SJSA1 (cell line): ENCODE results near the gene FLT3. TPM values are rescaled to one million over a fixed set of nuclear protein-coding genes. Genes with fewer than 3 reads are reported as not detected.
"Not testable (repeated sequence)": the region's sequence is repeated elsewhere in the genome, so short reads cannot be mapped to it uniquely, and the experiment has no call there.

Experiments used
- DNase-seq, 2 experiments: peaks; one replicate each; pipeline ENCODE4 v3.0.0-alpha.2; 2015 to 2020; ENCODE audit warnings: low spot score in 2 of 2, low read depth in 1 of 2
- H3K27ac ChIP-seq: fragments of 250-450 bp; sonication (Bioruptor Pico); 2 replicates; pipeline ENCODE4 v1.5.1; 2020; ENCODE audit warnings: mild to moderate bottlenecking, moderate library complexity
- H3K27me3 ChIP-seq: fragments of 250-450 bp; sonication (Bioruptor Pico); replicated peaks from 2 replicates; pipeline ENCODE4 v1.5.1; 2020; ENCODE audit warnings: mild to moderate bottlenecking, moderate library complexity
- H3K36me3 ChIP-seq: fragments of 250-450 bp; sonication (Bioruptor Pico); 2 replicates; pipeline ENCODE4 v1.5.1; 2020; ENCODE audit warnings: mild to moderate bottlenecking
- H3K4me1 ChIP-seq: fragments of 250-450 bp; sonication (Bioruptor Pico); replicated peaks from 2 replicates; pipeline ENCODE4 v1.6.1; 2021; ENCODE audit warnings: mild to moderate bottlenecking
- H3K4me3 ChIP-seq: fragments of 250-450 bp; sonication (Bioruptor Pico); 2 replicates; pipeline ENCODE4 v1.5.1; 2020; ENCODE audit warnings: mild to moderate bottlenecking
- H3K9me3 ChIP-seq: fragments of 250-450 bp; sonication (Bioruptor Pico); replicated peaks from 2 replicates; pipeline ENCODE4 v1.5.1; 2020; ENCODE audit warnings: mild to moderate bottlenecking
- total RNA-seq: library from RNA; depleted of rRNA; stranded (reverse); fragments of >200 nt; shearing (Covaris generic); gene quantifications from 2 replicates; pipeline ENCODE4 v1.2.3, GENCODE V29; 2014

The FLT3 gene
- total RNA-seq, 1 experiment from 2014 or later: not detected

GRCh38 chr13:28046981-28047380 lies 53.4 kb downstream of the FLT3 start:
- H3K27me3 ChIP-seq: no peaks in the 10 kb centered on the region
- H3K27ac ChIP-seq: no peak overlapping the region
- H3K36me3 ChIP-seq: no peaks in the 10 kb centered on the region
- no peaks in the 10 kb centered on the region for H3K4me1 ChIP-seq
- peak in 1 of 2 experiments; percentile 24 for DNase-seq
- no peak overlapping the region for H3K4me3 ChIP-seq
- H3K9me3 ChIP-seq: no peaks in the 10 kb centered on the region

GRCh38 chr13:28045861-28046260 lies 54.5 kb downstream of the FLT3 start:
- Histone ChIP-seq H3K36me3 (no peaks in the 10 kb centered on the region), H3K27me3 (no peaks in the 10 kb centered on the region), H3K4me1 (no peaks in the 10 kb centered on the region), H3K4me3 (no peak overlapping the region), H3K27ac (no peak overlapping the region), H3K9me3 (no peaks in the 10 kb centered on the region)
- DNase-seq: no peak

GRCh38 chr13:28044608-28045007 lies 55.8 kb downstream of the FLT3 start:
- H3K27ac ChIP-seq: no peak overlapping the region
- no peak overlapping the region for H3K4me3 ChIP-seq
- no peaks in the 10 kb centered on the region for H3K27me3 ChIP-seq
- DNase-seq: no peak
- H3K36me3 ChIP-seq: no peaks in the 10 kb centered on the region
- no peaks in the 10 kb centered on the region for H3K4me1 ChIP-seq
- no peaks in the 10 kb centered on the region for H3K9me3 ChIP-seq

GRCh38 chr13:28043224-28043623 lies 57.2 kb downstream of the FLT3 start:
- Histone ChIP-seq H3K9me3 (no peaks in the 10 kb centered on the region), H3K27me3 (no peaks in the 10 kb centered on the region), H3K4me1 (no peaks in the 10 kb centered on the region), H3K36me3 (no peaks in the 10 kb centered on the region), H3K4me3 (no peak overlapping the region), H3K27ac (no peak overlapping the region)
- no peak for DNase-seq

GRCh38 chr13:28041501-28041900 lies 58.9 kb downstream of the FLT3 start:
- peaks cover 4% of the 10 kb centered on the region; the same call in 1 of the 2 replicates for H3K4me1 ChIP-seq
- H3K9me3 ChIP-seq: no peaks in the 10 kb centered on the region
- no peak overlapping the region for H3K27ac ChIP-seq
- no peaks in the 10 kb centered on the region for H3K27me3 ChIP-seq
- no peak overlapping the region for H3K4me3 ChIP-seq
- no peaks in the 10 kb centered on the region for H3K36me3 ChIP-seq
- no peak for DNase-seq

GRCh38 chr13:28041031-28041461 lies 59.3 kb downstream of the FLT3 start:
- DNase-seq: no peak
- H3K4me1 ChIP-seq: peaks cover 4% of the 10 kb centered on the region; the same call in 1 of the 2 replicates

GRCh38 chr13:28037399-28037798 lies 63.0 kb downstream of the FLT3 start:
- Histone ChIP-seq H3K4me1 (peaks cover 4% of the 10 kb centered on the region; the same call in 1 of the 2 replicates), H3K4me3 (no peak overlapping the region), H3K36me3 (no peaks in the 10 kb centered on the region), H3K9me3 (no peaks in the 10 kb centered on the region), H3K27me3 (no peaks in the 10 kb centered on the region), H3K27ac (no peak overlapping the region)
- DNase-seq: peak in 1 of 2 experiments; percentile 10

More at GRCh38 chr13:28041031-28041461, 59.3 kb downstream of the FLT3 start:
- H3K27ac ChIP-seq: no peak overlapping the region
- no peaks in the 10 kb centered on the region for H3K27me3 ChIP-seq
- H3K4me3 ChIP-seq: no peak overlapping the region
- no peaks in the 10 kb centered on the region for H3K9me3 ChIP-seq
- no peaks in the 10 kb centered on the region for H3K36me3 ChIP-seq

- no peak for DNase-seq
- Histone ChIP-seq H3K4me3 (no peak overlapping the region), H3K36me3 (no peaks in the 10 kb centered on the region), H3K27ac (no peak overlapping the region), H3K4me1 (peaks cover 4% of the 10 kb centered on the region; the same call in 1 of the 2 replicates), H3K9me3 (no peaks in the 10 kb centered on the region), H3K27me3 (no peaks in the 10 kb centered on the region)
Observed at GRCh38 chr13:28035146-28035782, 65.1 kb downstream of the FLT3 start.

GRCh38 chr13:28033894-28034655 lies 66.3 kb downstream of the FLT3 start:
- no peak for DNase-seq
- H3K9me3 ChIP-seq: no peaks in the 10 kb centered on the region

GRCh38 chr13:28032438-28032837 lies 67.9 kb downstream of the FLT3 start:
- not testable (repeated sequence) for H3K9me3 ChIP-seq, H3K4me3 ChIP-seq

More at GRCh38 chr13:28033894-28034655, 66.3 kb downstream of the FLT3 start:
- no peak overlapping the region for H3K4me3 ChIP-seq
- H3K4me1 ChIP-seq: peaks cover 4% of the 10 kb centered on the region; the same call in 1 of the 2 replicates
- no peaks in the 10 kb centered on the region for H3K27me3 ChIP-seq
- H3K36me3 ChIP-seq: no peaks in the 10 kb centered on the region
- H3K27ac ChIP-seq: no peak overlapping the region

GRCh38 chr13:28031896-28032288 lies 68.5 kb downstream of the FLT3 start:
- H3K27me3 ChIP-seq: no peaks in the 10 kb centered on the region

More at GRCh38 chr13:28032438-28032837, 67.9 kb downstream of the FLT3 start:
- H3K4me1 ChIP-seq, H3K27ac ChIP-seq, DNase-seq, H3K27me3 ChIP-seq, H3K36me3 ChIP-seq: not testable (repeated sequence)

GRCh38 chr13:28031220-28031895 lies 69.0 kb downstream of the FLT3 start:
- no peak for DNase-seq
- no peaks in the 10 kb centered on the region for H3K9me3 ChIP-seq
- H3K27ac ChIP-seq: no peak overlapping the region
- no peaks in the 10 kb centered on the region for H3K4me1 ChIP-seq
- H3K36me3 ChIP-seq: no peaks in the 10 kb centered on the region
- no peak overlapping the region for H3K4me3 ChIP-seq
- H3K27me3 ChIP-seq: no peaks in the 10 kb centered on the region

More at GRCh38 chr13:28031896-28032288, 68.5 kb downstream of the FLT3 start:
- Histone ChIP-seq H3K9me3 (no peaks in the 10 kb centered on the region), H3K27ac (no peak overlapping the region), H3K36me3 (no peaks in the 10 kb centered on the region), H3K4me1 (no peaks in the 10 kb centered on the region), H3K4me3 (no peak overlapping the region)
- no peak for DNase-seq

GRCh38 chr13:28027607-28028364 lies 72.6 kb downstream of the FLT3 start:
- H3K9me3 ChIP-seq: no peaks in the 10 kb centered on the region
- no peak overlapping the region for H3K4me3 ChIP-seq
- no peak overlapping the region for H3K27ac ChIP-seq
- no peak for DNase-seq
- no peaks in the 10 kb centered on the region for H3K36me3 ChIP-seq
- H3K27me3 ChIP-seq: no peaks in the 10 kb centered on the region
- H3K4me1 ChIP-seq: peaks cover 11% of the 10 kb centered on the region
